GM21515 (cell line): ENCODE results near the gene CFP.

ENCODE experiments used
- ATAC-seq: cut with Tn5 transposase; IDR thresholded peaks from one replicate; pipeline ENCODE4 v1.9.1; 2021; ENCODE audit not compliant: unreplicated experiment

The CFP gene

GRCh38 chrX:47638816-47639215 lies 9.1 kb upstream of the CFP start:
- no peak for ATAC-seq

- peak; percentile 64 for ATAC-seq
These were observed 7.9 kb upstream of the CFP start for GRCh38 chrX:47637546-47638195.

- ATAC-seq: no peak
These were observed 5.3 kb upstream of the CFP start for GRCh38 chrX:47634871-47635575.

- no peak for ATAC-seq
These were observed 4.2 kb upstream of the CFP start for GRCh38 chrX:47633689-47634590.

- ATAC-seq: no peak
These were observed 2.9 kb upstream of the CFP start for GRCh38 chrX:47632666-47633065.

GRCh38 chrX:47631676-47632075 lies 1.9 kb upstream of the CFP start:
- ATAC-seq: no peak

- ATAC-seq: no peak
These were observed 748 bp downstream of the CFP start for GRCh38 chrX:47628982-47629381.

- ATAC-seq: no peak
These were observed 4.4 kb downstream of the CFP start for GRCh38 chrX:47625365-47625764.

- no peak for ATAC-seq
These were observed 6.1 kb downstream of the CFP start for GRCh38 chrX:47623540-47624027.

- no peak for ATAC-seq
These were observed 7.9 kb downstream of the CFP start for GRCh38 chrX:47621851-47622250.

GRCh38 chrX:47620303-47620685 lies 9.4 kb downstream of the CFP start:
- no peak for ATAC-seq

- ATAC-seq: peak; percentile 80
These were observed 10.0 kb downstream of the CFP start, which contains the start of gene SYN1 for GRCh38 chrX:47619486-47620302. SYN1 (minus strand) TSS chrX:47619857; CDS start chrX:47619728, 129 bp downstream.

- no peak for ATAC-seq
These were observed 10.7 kb downstream of the CFP start for GRCh38 chrX:47618923-47619485.

GRCh38 chrX:47614618-47615017 lies 15.1 kb downstream of the CFP start:
- ATAC-seq: no peak

GRCh38 chrX:47613082-47613481 lies 16.6 kb downstream of the CFP start:
- no peak for ATAC-seq

- no peak for ATAC-seq
These were observed 17.3 kb downstream of the CFP start for GRCh38 chrX:47612418-47612817.

- no peak for ATAC-seq
These were observed 17.8 kb downstream of the CFP start for GRCh38 chrX:47611926-47612325.

GRCh38 chrX:47611489-47611888 lies 18.2 kb downstream of the CFP start:
- no peak for ATAC-seq

- no peak for ATAC-seq
These were observed 19.2 kb downstream of the CFP start for GRCh38 chrX:47610511-47610910.

- no peak for ATAC-seq
These were observed 21.5 kb downstream of the CFP start for GRCh38 chrX:47608130-47608810.
